ENCODE measurements around the gene ICA1L. TPM values are rescaled to one million over a fixed set of nuclear protein-coding genes. Genes with fewer than 3 reads are reported as not detected.

The ICA1L gene
- total and polyA plus RNA-seq, 2 of the 4 experiments (the other 2 are of a cell fraction): 1.7 to 1.8 TPM

GRCh38 chr2:202758604-202759003 is 113.0 kb downstream of the ICA1L start:
- H3K36me3 ChIP-seq (ENCODE audit: control insufficient read depth, insufficient read depth, low read length): peaks cover 11% of the 10 kb centered on the region
- no peaks in the 10 kb centered on the region for H3K9me3 ChIP-seq (ENCODE audit: control insufficient read depth, insufficient read depth, low read length)
- no peak overlapping the region for H3K23ac ChIP-seq (ENCODE audit: low read depth, low read length)
- no peaks in the 10 kb centered on the region for H4K20me1 ChIP-seq (ENCODE audit: insufficient read depth, low read length)
- POLR2A ChIA-PET (ENCODE audit: unreplicated experiment): no interaction called here
- no peak overlapping the region for H3K27ac ChIP-seq (ENCODE audit: insufficient read depth, low read length)
- H3K9ac ChIP-seq (ENCODE audit: low read depth, low read length): no peak overlapping the region
- no peak for ATAC-seq (ENCODE audit: low read depth)
- no peak overlapping the region for H4K8ac ChIP-seq (ENCODE audit: low read depth in 2 of 2, low read length in 2 of 2)
- H3K4me2 ChIP-seq (ENCODE audit: low read depth, low read length): no peak overlapping the region
- 100% methylated on average over 1 of the region's 2 CpGs; no CpG with 5 or more reads in 1 of the 2 experiments for WGBS, 2 experiments (ENCODE audit: extremely low coverage in 2 of 2, insufficient read length in 1 of 2)
- H3K79me1 ChIP-seq (ENCODE audit: low read depth in 1 of 2, low read length in 2 of 2): no peaks in the 10 kb centered on the region
- H2AK9ac ChIP-seq (replicated peaks; ENCODE audit: low read depth, low read length, poor library complexity): no peak overlapping the region
- dilution Hi-C loops (cut with HindIII; ENCODE audit: low sequenced_read_pairs, unreplicated experiment) (no loop called here), in situ Hi-C loops (cut with MboI; ENCODE audit: low sequenced_read_pairs) (no loop called here), intact Hi-C loops (cut with micrococcal nuclease) (no loop called here)
- no peak overlapping the region for H3K14ac ChIP-seq (replicated peaks; ENCODE audit: low read depth, low read length)
- no peak overlapping the region for H3K4ac ChIP-seq (ENCODE audit: low read depth, low read length)
- H2BK15ac ChIP-seq (ENCODE audit: low read depth, low read length): no peak overlapping the region
- no peak overlapping the region for H2BK20ac ChIP-seq (ENCODE audit: low read depth, low read length)
- H3K4me1 ChIP-seq (ENCODE audit: control insufficient read depth, insufficient read depth, low read length): peaks cover 2% of the 10 kb centered on the region; the same call in 1 of the 2 replicates
- H3K18ac ChIP-seq (ENCODE audit: low read depth, low read length): no peak overlapping the region
- no peak overlapping the region for H4K5ac ChIP-seq (ENCODE audit: low read depth, low read length)
- no peak overlapping the region for H2AFZ ChIP-seq (replicated peaks; ENCODE audit: low read length, poor library complexity)
- H2AK5ac ChIP-seq (ENCODE audit: low read depth, low read length): no peak overlapping the region
- TF ChIP-seq RCOR1 (IDR thresholded peaks at IDR 0.05; ENCODE audit: insufficient replicate concordance, low read length): no peak
- TF ChIP-seq NFE2L2 (IDR thresholded peaks at IDR 0.05; ENCODE audit: low read depth, low read length): no peak
- TF ChIP-seq POLR2A (IDR thresholded peaks at IDR 0.05; ENCODE audit: low read depth, low read length): no peak
- TF ChIP-seq, protein P1, sequence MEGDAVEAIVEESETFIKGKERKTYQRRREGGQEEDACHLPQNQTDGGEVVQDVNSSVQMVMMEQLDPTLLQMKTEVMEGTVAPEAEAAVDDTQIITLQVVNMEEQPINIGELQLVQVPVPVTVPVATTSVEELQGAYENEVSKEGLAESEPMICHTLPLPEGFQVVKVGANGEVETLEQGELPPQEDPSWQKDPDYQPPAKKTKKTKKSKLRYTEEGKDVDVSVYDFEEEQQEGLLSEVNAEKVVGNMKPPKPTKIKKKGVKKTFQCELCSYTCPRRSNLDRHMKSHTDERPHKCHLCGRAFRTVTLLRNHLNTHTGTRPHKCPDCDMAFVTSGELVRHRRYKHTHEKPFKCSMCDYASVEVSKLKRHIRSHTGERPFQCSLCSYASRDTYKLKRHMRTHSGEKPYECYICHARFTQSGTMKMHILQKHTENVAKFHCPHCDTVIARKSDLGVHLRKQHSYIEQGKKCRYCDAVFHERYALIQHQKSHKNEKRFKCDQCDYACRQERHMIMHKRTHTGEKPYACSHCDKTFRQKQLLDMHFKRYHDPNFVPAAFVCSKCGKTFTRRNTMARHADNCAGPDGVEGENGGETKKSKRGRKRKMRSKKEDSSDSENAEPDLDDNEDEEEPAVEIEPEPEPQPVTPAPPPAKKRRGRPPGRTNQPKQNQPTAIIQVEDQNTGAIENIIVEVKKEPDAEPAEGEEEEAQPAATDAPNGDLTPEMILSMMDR (conservative IDR thresholded peaks at IDR 0.05; ENCODE audit: low read depth, low read length): no peak
- no peak for TF ChIP-seq CEBPB (IDR thresholded peaks at IDR 0.05; ENCODE audit: low read depth, low read length)
- TF ChIP-seq, protein P2, sequence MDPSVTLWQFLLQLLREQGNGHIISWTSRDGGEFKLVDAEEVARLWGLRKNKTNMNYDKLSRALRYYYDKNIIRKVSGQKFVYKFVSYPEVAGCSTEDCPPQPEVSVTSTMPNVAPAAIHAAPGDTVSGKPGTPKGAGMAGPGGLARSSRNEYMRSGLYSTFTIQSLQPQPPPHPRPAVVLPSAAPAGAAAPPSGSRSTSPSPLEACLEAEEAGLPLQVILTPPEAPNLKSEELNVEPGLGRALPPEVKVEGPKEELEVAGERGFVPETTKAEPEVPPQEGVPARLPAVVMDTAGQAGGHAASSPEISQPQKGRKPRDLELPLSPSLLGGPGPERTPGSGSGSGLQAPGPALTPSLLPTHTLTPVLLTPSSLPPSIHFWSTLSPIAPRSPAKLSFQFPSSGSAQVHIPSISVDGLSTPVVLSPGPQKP (IDR thresholded peaks at IDR 0.05; ENCODE audit: borderline replicate concordance, low read depth, low read length): no peak
- TF ChIP-seq FOS (IDR thresholded peaks at IDR 0.05; ENCODE audit: low read depth, low read length): no peak
- no peak for TF ChIP-seq MXI1 (IDR thresholded peaks at IDR 0.05; ENCODE audit: borderline replicate concordance, low read depth, low read length)
- no peak for DNase-seq
- H4K91ac ChIP-seq (ENCODE audit: insufficient read depth, low read depth, low read length): no peak overlapping the region
- H3K56ac ChIP-seq (ENCODE audit: extremely low read depth, insufficient read depth, low read length): no peak overlapping the region
- no peak overlapping the region for H2BK5ac ChIP-seq (ENCODE audit: low read depth, low read length, poor library complexity, severe bottlenecking)
- CTCF ChIA-PET: no interaction called here
- no peak overlapping the region for H2BK120ac ChIP-seq (ENCODE audit: low read depth, low read length)
- no TSS peak for BruUV-seq (replicated peaks)
- no peaks in the 10 kb centered on the region for H3K27me3 ChIP-seq (ENCODE audit: control insufficient read depth, insufficient read depth, low read length)
- no peaks in the 10 kb centered on the region for H3K9me1 ChIP-seq (ENCODE audit: insufficient read depth, low read length)
- no peak overlapping the region for H3K4me3 ChIP-seq (ENCODE audit: insufficient read depth, low read depth, low read length)

Measured in IMR-90 (cell line).